Smooth muscle cell (in vitro differentiated cells): ENCODE results near the gene AXIN1. TPM values are rescaled to one million over a fixed set of nuclear protein-coding genes. Genes with fewer than 3 reads are reported as not detected.

ENCODE experiments used
- DNase-seq: peaks from one replicate; lab custom pipeline; 2025; ENCODE audit not compliant: unreplicated experiment; lab: John Stamatoyannopoulos, UW
- H2AFZ ChIP-seq: fragments of 200-600 bp; sonication (generic); 2 replicates; pipeline ENCODE4 v1.6.0; 2016; ENCODE audit warnings: antibody characterized with exemption, low read depth, mild to moderate bottlenecking
- H3F3A ChIP-seq: fragments of 200-600 bp; sonication (generic); 2 replicates; pipeline ENCODE4 v1.6.0; 2017; ENCODE audit warnings: antibody characterized with exemption, low read depth
- H3K27ac ChIP-seq: fragments of 200-600 bp; sonication (generic); 2 replicates; pipeline ENCODE4 v1.5.1; 2016; ENCODE audit warnings: low read depth, mild to moderate bottlenecking
- H3K27me3 ChIP-seq: fragments of 200-600 bp; sonication (generic); 2 replicates; pipeline ENCODE4 v1.6.1; 2016; ENCODE audit warnings: low read depth, mild to moderate bottlenecking
- H3K36me3 ChIP-seq: fragments of 200-600 bp; sonication (generic); 2 replicates; pipeline ENCODE4 v1.5.1; 2016; ENCODE audit warnings: low read depth
- H3K4me1 ChIP-seq: fragments of 200-600 bp; sonication (generic); 2 replicates; pipeline ENCODE4 v1.5.1; 2016; ENCODE audit warnings: low read depth
- H3K4me2 ChIP-seq: fragments of 200-600 bp; sonication (generic); 2 replicates; pipeline ENCODE4 v1.6.0; 2016; ENCODE audit warnings: mild to moderate bottlenecking
- H3K4me3 ChIP-seq: fragments of 200-600 bp; sonication (generic); 2 replicates; pipeline ENCODE4 v1.5.1; 2016; ENCODE audit warnings: mild to moderate bottlenecking
- H3K79me2 ChIP-seq: fragments of 200-600 bp; sonication (generic); 2 replicates; pipeline ENCODE4 v1.6.0; 2016; ENCODE audit warnings: low read depth, mild to moderate bottlenecking
- H3K9ac ChIP-seq: fragments of 200-600 bp; sonication (generic); 2 replicates; pipeline ENCODE4 v1.6.0; 2016; ENCODE audit warnings: low read depth
- H3K9me3 ChIP-seq: fragments of 200-600 bp; sonication (generic); replicated peaks from 2 replicates; pipeline ENCODE4 v1.5.1; 2016; ENCODE audit warnings: low read depth
- H4K20me1 ChIP-seq: fragments of 200-600 bp; sonication (generic); 2 replicates; pipeline ENCODE4 v1.6.0; 2016; ENCODE audit warnings: low read depth
- CTCF ChIP-seq: fragments of 200-600 bp; sonication (generic); IDR thresholded peaks from 2 replicates; pipeline ENCODE4 v1.5.1; 2017; ENCODE audit warnings: borderline replicate concordance, mild to moderate bottlenecking, antibody characterized with exemption; ENCODE audit not compliant: insufficient read depth, poor library complexity, severe bottlenecking
- WGBS: methylation state at CpG from one replicate; pipeline ENCODE4 v1.1.7; 2016; ENCODE audit warnings: low lambda C conversion rate; 5-methylcytosine and 5-hydroxymethylcytosine counted together
- polyA plus RNA-seq: library from polyadenylated mRNA; unstranded; fragments of >200 nt; fragmentation: Nextera tagmentation; extraction: Ambion mirVana; gene quantifications from 2 replicates; pipeline ENCODE4 v1.2.1, GENCODE V29; 2016
- total RNA-seq: library from RNA; depleted of rRNA; stranded (reverse); fragments of >200 nt; gene quantifications from 2 replicates; pipeline ENCODE4 v1.2.3, GENCODE V29; 2014

AXIN1 gene
- total and polyA plus RNA-seq, 2 experiments from 2014 or later, result 13.0 to 15.0 TPM

GRCh38 chr16:265002-265529 lies 87.5 kb downstream of the AXIN1 start:
- H3K79me2 ChIP-seq, result no peaks in the 10 kb centered on the region
- no peaks in the 10 kb centered on the region for H3F3A ChIP-seq
- H3K27ac ChIP-seq, result no peak overlapping the region
- no peak overlapping the region for H2AFZ ChIP-seq
- no peak for TF ChIP-seq CTCF
- no peak overlapping the region for H3K9ac ChIP-seq
- H3K9me3 ChIP-seq, result no peaks in the 10 kb centered on the region
- H3K36me3 ChIP-seq, result no peaks in the 10 kb centered on the region
- DNase-seq, result no peak
- H3K4me2 ChIP-seq, result no peak overlapping the region
- H3K4me1 ChIP-seq, result no peaks in the 10 kb centered on the region
- H3K27me3 ChIP-seq, result no peaks in the 10 kb centered on the region
- H3K4me3 ChIP-seq, result no peak overlapping the region
- no peaks in the 10 kb centered on the region for H4K20me1 ChIP-seq
- WGBS, result 94% methylated on average over 14 of the region's 14 CpGs

- H4K20me1 ChIP-seq, result no peaks in the 10 kb centered on the region
- no peak overlapping the region for H3K27ac ChIP-seq
- H3K79me2 ChIP-seq, result no peaks in the 10 kb centered on the region
- H3K4me2 ChIP-seq, result no peak overlapping the region
- DNase-seq, result no peak
- H3K27me3 ChIP-seq, result no peaks in the 10 kb centered on the region
- H3K4me3 ChIP-seq, result no peak overlapping the region
- no peaks in the 10 kb centered on the region for H3K9me3 ChIP-seq
- WGBS, result 98% methylated on average over 17 of the region's 23 CpGs
- TF ChIP-seq CTCF, result no peak
- no peaks in the 10 kb centered on the region for H3F3A ChIP-seq
- no peaks in the 10 kb centered on the region for H3K4me1 ChIP-seq
- H3K9ac ChIP-seq, result no peak overlapping the region
- H2AFZ ChIP-seq, result no peak overlapping the region
- H3K36me3 ChIP-seq, result no peaks in the 10 kb centered on the region
Measured at GRCh38 chr16:264440-264951, 88.0 kb downstream of the AXIN1 start.

- DNase-seq, result no peak
- Histone ChIP-seq H4K20me1 (no peaks in the 10 kb centered on the region), H3K4me3 (no peak overlapping the region), H3K36me3 (no peaks in the 10 kb centered on the region), H3F3A (no peaks in the 10 kb centered on the region), H3K27me3 (no peaks in the 10 kb centered on the region), H2AFZ (no peak overlapping the region), H3K4me1 (no peaks in the 10 kb centered on the region), H3K4me2 (no peak overlapping the region), H3K27ac (no peak overlapping the region), H3K9me3 (no peaks in the 10 kb centered on the region), H3K79me2 (no peaks in the 10 kb centered on the region), H3K9ac (no peak overlapping the region)
- no peak for TF ChIP-seq CTCF
- 97% methylated on average over 17 of the region's 17 CpGs for WGBS
Measured at GRCh38 chr16:263944-264343, 88.6 kb downstream of the AXIN1 start.

GRCh38 chr16:263182-263774 lies 89.2 kb downstream of the AXIN1 start:
- no peaks in the 10 kb centered on the region for H3K36me3 ChIP-seq
- WGBS, result 97% methylated on average over 35 of the region's 35 CpGs
- no peaks in the 10 kb centered on the region for H3K9me3 ChIP-seq
- no peak overlapping the region for H3K4me2 ChIP-seq
- TF ChIP-seq CTCF, result no peak
- H3K79me2 ChIP-seq, result no peaks in the 10 kb centered on the region
- H2AFZ ChIP-seq, result no peak overlapping the region
- DNase-seq, result no peak
- H3F3A ChIP-seq, result no peaks in the 10 kb centered on the region
- H4K20me1 ChIP-seq, result no peaks in the 10 kb centered on the region
- H3K9ac ChIP-seq, result no peak overlapping the region
- H3K27me3 ChIP-seq, result no peaks in the 10 kb centered on the region
- H3K27ac ChIP-seq, result no peak overlapping the region
- H3K4me3 ChIP-seq, result no peak overlapping the region
- H3K4me1 ChIP-seq, result no peaks in the 10 kb centered on the region
